Panc1 (cell line): ENCODE measurements around the gene BUB1.

ENCODE experiments used
- SIN3A ChIP-seq: IDR thresholded peaks from 2 replicates; pipeline ENCODE4 v1.6.1; 2012; ENCODE audit warnings: low read depth, mild to moderate bottlenecking, low read length, moderate library complexity, borderline replicate concordance; ENCODE audit not compliant: insufficient read depth
- TF ChIP-seq, protein P1 (sequence below): fragments of 450-650 bp; IDR thresholded peaks from 2 replicates; pipeline ENCODE4 v1.5.1; 2017; ENCODE audit warnings: mild to moderate bottlenecking

DNA sequence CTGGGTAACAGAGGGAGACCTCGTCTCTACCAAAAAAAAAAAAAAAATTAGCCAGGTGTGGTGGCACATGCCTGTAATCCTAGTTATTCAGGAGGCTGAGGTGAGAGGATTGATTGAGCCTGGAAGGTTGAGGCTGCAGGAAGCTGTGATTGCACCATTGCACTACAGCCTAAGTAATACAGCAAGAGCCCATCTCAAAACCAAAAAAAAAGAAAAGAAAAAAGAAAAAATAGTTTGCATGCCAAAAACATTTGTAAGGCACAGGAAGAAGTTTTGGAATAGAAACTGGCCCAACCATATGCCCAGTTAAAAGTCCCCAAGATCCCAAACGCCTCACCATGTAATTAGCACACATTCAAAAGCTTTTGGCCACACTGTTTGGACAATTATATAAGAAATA is 41.1 kb upstream of the BUB1 start:
- TF ChIP-seq, protein P1, sequence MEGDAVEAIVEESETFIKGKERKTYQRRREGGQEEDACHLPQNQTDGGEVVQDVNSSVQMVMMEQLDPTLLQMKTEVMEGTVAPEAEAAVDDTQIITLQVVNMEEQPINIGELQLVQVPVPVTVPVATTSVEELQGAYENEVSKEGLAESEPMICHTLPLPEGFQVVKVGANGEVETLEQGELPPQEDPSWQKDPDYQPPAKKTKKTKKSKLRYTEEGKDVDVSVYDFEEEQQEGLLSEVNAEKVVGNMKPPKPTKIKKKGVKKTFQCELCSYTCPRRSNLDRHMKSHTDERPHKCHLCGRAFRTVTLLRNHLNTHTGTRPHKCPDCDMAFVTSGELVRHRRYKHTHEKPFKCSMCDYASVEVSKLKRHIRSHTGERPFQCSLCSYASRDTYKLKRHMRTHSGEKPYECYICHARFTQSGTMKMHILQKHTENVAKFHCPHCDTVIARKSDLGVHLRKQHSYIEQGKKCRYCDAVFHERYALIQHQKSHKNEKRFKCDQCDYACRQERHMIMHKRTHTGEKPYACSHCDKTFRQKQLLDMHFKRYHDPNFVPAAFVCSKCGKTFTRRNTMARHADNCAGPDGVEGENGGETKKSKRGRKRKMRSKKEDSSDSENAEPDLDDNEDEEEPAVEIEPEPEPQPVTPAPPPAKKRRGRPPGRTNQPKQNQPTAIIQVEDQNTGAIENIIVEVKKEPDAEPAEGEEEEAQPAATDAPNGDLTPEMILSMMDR, result no peak
- TF ChIP-seq SIN3A, result no peak
